Measurements from ENCODE around the gene NR6A1. TPM values are rescaled to one million over a fixed set of nuclear protein-coding genes. Genes with fewer than 3 reads are reported as not detected.
A peak's percentile ranks its signal among the peaks of the same experiment; 100 is the strongest.

Gene NR6A1
- total RNA-seq, 1 experiment from 2014 or later: 0.77 TPM

DNA sequence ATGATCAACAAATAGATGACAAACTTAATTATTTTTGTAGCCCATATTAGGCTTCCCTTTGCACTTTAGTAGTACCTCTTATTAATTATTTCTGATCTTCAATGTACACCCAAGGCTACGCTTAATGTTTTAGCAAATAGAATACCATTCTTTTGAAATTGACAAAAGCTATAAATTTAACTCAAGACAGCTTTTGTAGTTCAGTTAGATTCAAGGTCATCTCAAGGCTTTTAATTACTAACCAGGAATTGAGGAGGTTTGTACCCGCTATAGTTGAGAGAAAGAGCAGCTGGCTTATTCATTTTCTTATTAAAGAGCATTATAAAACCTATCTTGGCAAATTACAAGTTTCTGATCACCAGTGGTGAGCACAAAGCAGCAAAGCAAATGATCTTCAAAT is 15.1 kb downstream of the NR6A1 start:
- no peaks in the 10 kb centered on the region for H3K4me1 ChIP-seq (ENCODE audit: insufficient read depth, low read length)
- no peaks in the 10 kb centered on the region for H3K27me3 ChIP-seq (ENCODE audit: low read length)
- no peaks in the 10 kb centered on the region for H3K9me3 ChIP-seq (ENCODE audit: low read length)
- H3K79me2 ChIP-seq (ENCODE audit: low read length): 0 out of 2 replicates have a peak, but pooled peaks cover 13% of the 10 kb centered on the region
- H2AFZ ChIP-seq (ENCODE audit: low read length): no peak overlapping the region
- H3K36me3 ChIP-seq (ENCODE audit: low read depth, low read length): no peaks in the 10 kb centered on the region
- no peak overlapping the region for H3K4me2 ChIP-seq (ENCODE audit: low read length)
- no peak for ATAC-seq
- H3K9me2 ChIP-seq (replicated peaks; ENCODE audit: low read length): no peaks in the 10 kb centered on the region
- H3K27ac ChIP-seq (ENCODE audit: low read length): no peak overlapping the region
- H4K20me1 ChIP-seq (ENCODE audit: low read length): no peaks in the 10 kb centered on the region
- no peak overlapping the region for H3K4me3 ChIP-seq (ENCODE audit: low read length)
- TF ChIP-seq CTCF (conservative IDR thresholded peaks at IDR 0.05; ENCODE audit: low read depth, low read length) (no peak), EZH2 (IDR thresholded peaks at IDR 0.05; ENCODE audit: low read length, unreplicated experiment) (no peak), EZH2phosphoT487 (IDR thresholded peaks at IDR 0.05; ENCODE audit: borderline replicate concordance, low read length) (no peak)
- no peak for DNase-seq
- no peaks in the 10 kb centered on the region for H3F3A ChIP-seq (ENCODE audit: low read length, unreplicated experiment)
- ChIA-PET POLR2A (ENCODE audit: unreplicated experiment) (no interaction called here), CTCF (no interaction called here)
- no TSS peak for BruUV-seq (replicated peaks)
- no peak overlapping the region for H3K9ac ChIP-seq (ENCODE audit: low read length)
- intact Hi-C loops (cut with micrococcal nuclease): loop anchor here (2.0 kb wide), 1 partner anchor 139 kb away; no protein-coding TSS in a partner anchor

GRCh38 chr9:124755061-124755460 is 16.1 kb downstream of the NR6A1 start:
- no TSS peak for BruUV-seq (replicated peaks)
- no peaks in the 10 kb centered on the region for H3K36me3 ChIP-seq (ENCODE audit: low read depth, low read length)
- CTCF ChIA-PET: no interaction called here
- intact Hi-C loops (cut with micrococcal nuclease): no loop called here
- no peak for DNase-seq
- no peak for TF ChIP-seq EZH2phosphoT487 (IDR thresholded peaks at IDR 0.05; ENCODE audit: borderline replicate concordance, low read length)
- TF ChIP-seq CTCF (conservative IDR thresholded peaks at IDR 0.05; ENCODE audit: low read depth, low read length): no peak
- no peak for TF ChIP-seq EZH2 (IDR thresholded peaks at IDR 0.05; ENCODE audit: low read length, unreplicated experiment)
- H3K27me3 ChIP-seq (ENCODE audit: low read length): no peaks in the 10 kb centered on the region
- H3K9me2 ChIP-seq (replicated peaks; ENCODE audit: low read length): no peaks in the 10 kb centered on the region
- H3K9ac ChIP-seq (ENCODE audit: low read length): no peak overlapping the region
- no peaks in the 10 kb centered on the region for H3K9me3 ChIP-seq (ENCODE audit: low read length)
- H3K4me3 ChIP-seq (ENCODE audit: low read length): no peak overlapping the region
- H3K4me1 ChIP-seq (ENCODE audit: insufficient read depth, low read length): no peaks in the 10 kb centered on the region
- H3F3A ChIP-seq (ENCODE audit: low read length, unreplicated experiment): no peaks in the 10 kb centered on the region
- POLR2A ChIA-PET (ENCODE audit: unreplicated experiment): interaction anchor here (0.6 kb wide), 1 partner anchor 25 kb away, joined by 5 read pairs; no protein-coding TSS in a partner anchor
- 0 out of 2 replicates have a peak, but pooled peaks cover 8% of the 10 kb centered on the region for H3K79me2 ChIP-seq (ENCODE audit: low read length)
- no peak for ATAC-seq
- H3K4me2 ChIP-seq (ENCODE audit: low read length): no peak overlapping the region
- H3K27ac ChIP-seq (ENCODE audit: low read length): no peak overlapping the region
- no peak overlapping the region for H2AFZ ChIP-seq (ENCODE audit: low read length)
- no peaks in the 10 kb centered on the region for H4K20me1 ChIP-seq (ENCODE audit: low read length)

GRCh38 chr9:124754289-124754688 is 16.8 kb downstream of the NR6A1 start:
- DNase-seq (peak; percentile 32), ATAC-seq (peak; percentile 78)
- no peak overlapping the region for H3K27ac ChIP-seq (ENCODE audit: low read length)
- no peak overlapping the region for H3K4me3 ChIP-seq (ENCODE audit: low read length)
- H3K9ac ChIP-seq (ENCODE audit: low read length): no peak overlapping the region
- POLR2A ChIA-PET (ENCODE audit: unreplicated experiment): no interaction called here
- H3K27me3 ChIP-seq (ENCODE audit: low read length): no peaks in the 10 kb centered on the region
- H4K20me1 ChIP-seq (ENCODE audit: low read length): no peaks in the 10 kb centered on the region
- H3K36me3 ChIP-seq (ENCODE audit: low read depth, low read length): no peaks in the 10 kb centered on the region
- intact Hi-C loops (cut with micrococcal nuclease): loop anchor here (1.0 to 5.0 kb wide), 2 partner anchors 42 to 202 kb away; no protein-coding TSS in a partner anchor
- 0 out of 2 replicates have a peak, but pooled peaks cover 2% of the 10 kb centered on the region for H3K4me1 ChIP-seq (ENCODE audit: insufficient read depth, low read length)
- BruUV-seq (replicated peaks): no TSS peak
- no peak overlapping the region for H2AFZ ChIP-seq (ENCODE audit: low read length)
- no peaks in the 10 kb centered on the region for H3F3A ChIP-seq (ENCODE audit: low read length, unreplicated experiment)
- CTCF ChIA-PET: no interaction called here
- no peak overlapping the region for H3K4me2 ChIP-seq (ENCODE audit: low read length)
- H3K9me3 ChIP-seq (ENCODE audit: low read length): no peaks in the 10 kb centered on the region
- TF ChIP-seq EZH2 (IDR thresholded peaks at IDR 0.05; ENCODE audit: low read length, unreplicated experiment) (no peak), CTCF (conservative IDR thresholded peaks at IDR 0.05; ENCODE audit: low read depth, low read length) (peak; percentile 64)
- H3K9me2 ChIP-seq (replicated peaks; ENCODE audit: low read length): no peaks in the 10 kb centered on the region
- 0 out of 2 replicates have a peak, but pooled peaks cover 8% of the 10 kb centered on the region for H3K79me2 ChIP-seq (ENCODE audit: low read length)
